Femur (tissue), 1 donor: ENCODE data around the gene SPATA17.

Source experiments
- DNase-seq: peaks from one replicate; pipeline ENCODE4 v3.0.0-alpha.2; 2017

The SPATA17 gene

GRCh38 chr1:217857061-217857460 is 225.9 kb downstream of the SPATA17 start:
- peak; percentile 21 for DNase-seq

GRCh38 chr1:217861658-217862057 is 230.5 kb downstream of the SPATA17 start:
- no peak for DNase-seq

- DNase-seq: no peak
Measured at GRCh38 chr1:217867446-217867995, 236.4 kb downstream of the SPATA17 start.

GRCh38 chr1:217871955-217872354 is 240.8 kb downstream of the SPATA17 start:
- DNase-seq: no peak

- DNase-seq: no peak
Measured at GRCh38 chr1:217875229-217875628, 244.1 kb downstream of the SPATA17 start.

GRCh38 chr1:217876401-217876800 is 245.3 kb downstream of the SPATA17 start:
- DNase-seq: no peak

GRCh38 chr1:217876896-217877295 is 245.8 kb downstream of the SPATA17 start:
- DNase-seq: no peak

GRCh38 chr1:217881131-217881543 is 250.0 kb downstream of the SPATA17 start:
- DNase-seq: no peak

- peak; percentile 24 for DNase-seq
Measured at GRCh38 chr1:217881607-217882332, 250.6 kb downstream of the SPATA17 start.

GRCh38 chr1:217885181-217885580 is 254.0 kb downstream of the SPATA17 start:
- DNase-seq: no peak

- DNase-seq: no peak
Measured at GRCh38 chr1:217888328-217888727, 257.2 kb downstream of the SPATA17 start.

- DNase-seq: no peak
Measured at GRCh38 chr1:217889401-217889800, 258.3 kb downstream of the SPATA17 start.

- DNase-seq: no peak
Measured at GRCh38 chr1:217891966-217892365, 260.8 kb downstream of the SPATA17 start.

- DNase-seq: no peak
Measured at GRCh38 chr1:217892750-217893149, 261.6 kb downstream of the SPATA17 start.

- DNase-seq: no peak
Measured at GRCh38 chr1:217895841-217896240, 264.7 kb downstream of the SPATA17 start.

- no peak for DNase-seq
Measured at GRCh38 chr1:217896490-217896889, 265.3 kb downstream of the SPATA17 start.

GRCh38 chr1:217897100-217897499 is 266.0 kb downstream of the SPATA17 start:
- DNase-seq: no peak

GRCh38 chr1:217899614-217900013 is 268.5 kb downstream of the SPATA17 start:
- DNase-seq: no peak

GRCh38 chr1:217907504-217907903 is 276.4 kb downstream of the SPATA17 start:
- DNase-seq: no peak

- no peak for DNase-seq
Measured at GRCh38 chr1:217910203-217910602, 279.1 kb downstream of the SPATA17 start.

GRCh38 chr1:217910791-217911320 is 279.7 kb downstream of the SPATA17 start:
- DNase-seq: no peak

- no peak for DNase-seq
Measured at GRCh38 chr1:217911908-217912307, 280.8 kb downstream of the SPATA17 start.

GRCh38 chr1:217917281-217917887 is 286.2 kb downstream of the SPATA17 start:
- DNase-seq: no peak
